GM23248 (cell line): ENCODE data around the gene INTS3.

Experiments used
- EZH2 ChIP-seq: fragments of 200-600 bp; sonication (generic); IDR thresholded peaks from 2 replicates; pipeline ENCODE4 v1.6.1; 2018; ENCODE audit warnings: antibody characterized with exemption, mild to moderate bottlenecking; ENCODE audit not compliant: insufficient read depth, poor library complexity, severe bottlenecking
- EZH2phosphoT487 ChIP-seq: fragments of 200-600 bp; sonication (generic); IDR thresholded peaks from 2 replicates; pipeline ENCODE4 v1.6.1; 2018; ENCODE audit warnings: antibody characterized with exemption, moderate library complexity, mild to moderate bottlenecking, low read depth; ENCODE audit not compliant: insufficient read depth

GRCh38 chr1:153818876-153819275 is 91.0 kb downstream of the INTS3 start:
- no peak for TF ChIP-seq EZH2
- TF ChIP-seq EZH2phosphoT487: no peak
